Rectal smooth muscle tissue (tissue), 1 donor: ENCODE measurements around the gene CHRDL2.

Experiments
- H3K27ac ChIP-seq: one replicate; pipeline ENCODE4 v1.7.0; 2013; ENCODE audit warnings: low read depth, low read length, inconsistent platforms
- H3K27me3 ChIP-seq: one replicate; pipeline ENCODE4 v1.7.0; 2013; ENCODE audit warnings: low read length; ENCODE audit not compliant: control insufficient read depth, insufficient read depth
- H3K36me3 ChIP-seq: one replicate; pipeline ENCODE4 v1.7.0; 2013; ENCODE audit warnings: low read length; ENCODE audit not compliant: control insufficient read depth, insufficient read depth
- H3K4me1 ChIP-seq: one replicate; pipeline ENCODE4 v1.7.0; 2013; ENCODE audit warnings: low read length; ENCODE audit not compliant: control insufficient read depth, insufficient read depth
- H3K4me3 ChIP-seq: one replicate; pipeline ENCODE4 v1.7.0; 2013; ENCODE audit warnings: low read length
- H3K9ac ChIP-seq: one replicate; pipeline ENCODE4 v1.7.0; 2013; ENCODE audit warnings: low read length

Gene CHRDL2

GRCh38 chr11:74743640-74744039 lies 12.4 kb upstream of the CHRDL2 start:
- no peak overlapping the region for H3K9ac ChIP-seq
- no peak overlapping the region for H3K4me3 ChIP-seq
- H3K36me3 ChIP-seq: no peaks in the 10 kb centered on the region
- no peak overlapping the region for H3K27ac ChIP-seq
- H3K27me3 ChIP-seq: no peaks in the 10 kb centered on the region
- H3K4me1 ChIP-seq: peaks cover 3% of the 10 kb centered on the region

GRCh38 chr11:74742070-74742469 lies 10.8 kb upstream of the CHRDL2 start:
- H3K9ac ChIP-seq: no peak overlapping the region
- H3K36me3 ChIP-seq: no peaks in the 10 kb centered on the region
- no peaks in the 10 kb centered on the region for H3K4me1 ChIP-seq
- H3K4me3 ChIP-seq: no peak overlapping the region
- no peaks in the 10 kb centered on the region for H3K27me3 ChIP-seq
- no peak overlapping the region for H3K27ac ChIP-seq

GRCh38 chr11:74739546-74740270 lies 8.5 kb upstream of the CHRDL2 start:
- H3K9ac ChIP-seq: no peak overlapping the region
- no peaks in the 10 kb centered on the region for H3K27me3 ChIP-seq
- H3K27ac ChIP-seq: no peak overlapping the region
- no peak overlapping the region for H3K4me3 ChIP-seq
- no peaks in the 10 kb centered on the region for H3K36me3 ChIP-seq
- no peaks in the 10 kb centered on the region for H3K4me1 ChIP-seq

- no peaks in the 10 kb centered on the region for H3K4me1 ChIP-seq
- H3K27me3 ChIP-seq: no peaks in the 10 kb centered on the region
- no peak overlapping the region for H3K9ac ChIP-seq
- no peak overlapping the region for H3K27ac ChIP-seq
- H3K4me3 ChIP-seq: no peak overlapping the region
- H3K36me3 ChIP-seq: no peaks in the 10 kb centered on the region
These were observed 4.8 kb upstream of the CHRDL2 start for GRCh38 chr11:74736031-74736430.

DNA sequence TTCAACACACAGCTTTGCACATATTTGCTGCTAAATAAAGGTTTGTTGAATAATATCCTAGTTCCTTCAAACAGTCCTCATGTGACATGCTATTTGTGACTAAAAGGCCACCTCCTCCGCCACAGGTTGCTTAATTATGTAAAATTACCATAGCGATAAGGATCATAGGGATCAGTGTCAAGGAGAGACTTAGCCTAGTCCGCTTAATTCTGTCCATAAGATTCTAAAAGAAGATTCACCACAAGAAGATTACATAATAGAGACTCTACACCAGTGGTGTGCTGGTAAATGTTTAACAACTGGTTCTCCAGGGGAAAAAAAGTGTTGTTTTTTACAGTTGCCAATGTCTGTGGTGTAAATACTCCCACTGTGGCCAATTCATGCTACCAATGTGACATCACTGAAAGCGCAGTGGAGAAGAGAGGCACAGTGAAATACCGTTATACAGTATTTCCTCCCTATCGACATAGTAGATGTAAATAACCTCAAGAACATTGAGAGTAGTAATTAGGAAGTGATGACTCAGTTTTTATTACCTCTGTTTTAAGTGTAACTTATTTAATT lies 4.2 kb upstream of the CHRDL2 start:
- Histone ChIP-seq H3K4me3 (no peak overlapping the region), H3K36me3 (no peaks in the 10 kb centered on the region), H3K4me1 (no peaks in the 10 kb centered on the region), H3K27ac (no peak overlapping the region), H3K27me3 (peaks cover 1% of the 10 kb centered on the region), H3K9ac (no peak overlapping the region)

GRCh38 chr11:74734559-74734925 lies 3.3 kb upstream of the CHRDL2 start:
- H3K9ac ChIP-seq: no peak overlapping the region
- peaks cover 3% of the 10 kb centered on the region for H3K27me3 ChIP-seq
- no peaks in the 10 kb centered on the region for H3K36me3 ChIP-seq
- no peak overlapping the region for H3K27ac ChIP-seq
- H3K4me3 ChIP-seq: no peak overlapping the region
- peaks cover 2% of the 10 kb centered on the region for H3K4me1 ChIP-seq

- H3K9ac ChIP-seq: no peak overlapping the region
- no peak overlapping the region for H3K27ac ChIP-seq
These were observed 510 bp downstream of the CHRDL2 start for GRCh38 chr11:74730571-74731260.

DNA sequence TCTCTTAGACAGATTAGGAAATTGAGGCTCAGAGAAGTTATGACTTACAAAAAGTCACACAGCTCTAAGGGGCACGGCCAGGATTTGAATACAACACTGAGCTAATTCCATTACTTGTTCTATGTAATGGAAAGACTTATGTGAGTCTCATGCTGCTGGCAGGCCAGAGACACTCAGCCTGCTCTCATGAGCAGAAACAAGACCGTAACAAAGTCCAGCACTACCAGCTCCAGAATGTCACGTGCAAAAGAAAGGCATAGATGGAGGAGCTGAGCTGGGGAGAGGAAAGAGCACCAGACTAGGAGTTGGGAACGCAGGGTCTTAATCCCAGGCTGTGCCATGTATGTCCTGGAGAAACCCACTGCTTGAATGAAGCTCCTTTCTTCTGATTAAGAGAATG lies 1.8 kb downstream of the CHRDL2 start:
- peaks cover 13% of the 10 kb centered on the region for H3K4me1 ChIP-seq
- H3K36me3 ChIP-seq: no peaks in the 10 kb centered on the region
- no peak overlapping the region for H3K9ac ChIP-seq
- H3K4me3 ChIP-seq: no peak overlapping the region
- H3K27ac ChIP-seq: peak overlapping the region; percentile 40
- H3K27me3 ChIP-seq: peaks cover 3% of the 10 kb centered on the region

More at GRCh38 chr11:74730571-74731260, 510 bp downstream of the CHRDL2 start:
- peaks cover 11% of the 10 kb centered on the region for H3K4me1 ChIP-seq
- peaks cover 3% of the 10 kb centered on the region for H3K27me3 ChIP-seq
- H3K36me3 ChIP-seq: no peaks in the 10 kb centered on the region
- peak overlapping the region; percentile 12 for H3K4me3 ChIP-seq

DNA sequence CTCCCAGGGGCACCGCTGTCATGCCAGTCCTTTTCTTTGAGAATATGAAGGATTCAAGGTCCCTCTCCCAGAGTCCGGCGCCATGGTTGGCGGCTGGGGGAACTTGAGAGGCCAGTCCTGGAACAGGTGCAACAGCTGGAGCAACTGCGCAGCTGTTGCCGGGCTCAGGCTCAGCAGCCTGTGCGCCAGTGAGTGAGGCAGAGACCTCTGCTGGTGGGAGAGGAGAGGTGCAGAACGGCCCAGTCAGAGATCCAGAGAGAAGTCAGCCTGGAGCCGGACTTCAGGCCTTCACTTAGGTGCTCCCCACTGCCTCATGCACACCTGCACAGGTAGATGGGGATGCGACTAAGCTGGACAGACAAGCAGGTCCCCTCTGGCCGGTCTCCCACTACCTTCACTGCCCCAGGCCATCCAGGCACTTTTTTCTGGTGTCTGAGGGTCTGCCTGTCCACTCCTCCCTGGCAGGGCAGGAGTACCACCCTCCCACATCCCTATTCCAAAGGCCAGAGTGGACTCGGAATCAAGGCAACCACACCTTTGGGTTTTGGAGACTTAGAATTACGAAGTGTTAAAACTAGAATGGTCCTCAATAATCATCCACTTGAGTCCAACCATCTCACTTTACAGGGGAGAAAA lies 4.6 kb downstream of the CHRDL2 start:
- H3K4me1 ChIP-seq: peaks cover 20% of the 10 kb centered on the region
- H3K36me3 ChIP-seq: no peaks in the 10 kb centered on the region
- H3K9ac ChIP-seq: no peak overlapping the region
- peaks cover 3% of the 10 kb centered on the region for H3K27me3 ChIP-seq
- no peak overlapping the region for H3K27ac ChIP-seq
- H3K4me3 ChIP-seq: no peak overlapping the region

DNA sequence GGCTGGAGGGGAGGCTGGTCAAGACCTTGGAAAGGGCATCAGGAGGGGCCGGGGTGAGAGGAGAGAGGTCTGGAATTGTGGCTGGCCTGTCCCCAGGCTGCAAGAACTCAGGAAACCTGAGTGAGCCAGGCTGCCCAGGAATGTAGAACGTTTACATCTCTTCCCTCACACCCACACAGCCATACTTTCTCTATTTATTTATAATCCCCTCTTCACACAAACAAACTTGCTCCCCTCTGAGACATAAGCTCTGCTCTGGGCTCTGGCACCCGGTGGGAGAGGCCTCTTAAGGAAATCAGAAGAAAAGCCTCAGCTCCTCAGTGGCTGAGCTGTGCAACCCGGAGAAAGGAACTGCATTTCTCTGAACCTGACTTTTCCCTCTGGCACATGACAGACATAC lies 5.5 kb downstream of the CHRDL2 start:
- Histone ChIP-seq H3K9ac (no peak overlapping the region), H3K4me3 (no peak overlapping the region), H3K27ac (peak overlapping the region; percentile 34), H3K4me1 (peaks cover 29% of the 10 kb centered on the region), H3K27me3 (peaks cover 3% of the 10 kb centered on the region), H3K36me3 (no peaks in the 10 kb centered on the region)

- Histone ChIP-seq H3K27ac (no peak overlapping the region), H3K36me3 (no peaks in the 10 kb centered on the region)
These were observed 7.7 kb downstream of the CHRDL2 start for GRCh38 chr11:74723511-74723910.

GRCh38 chr11:74721479-74721835 lies 9.8 kb downstream of the CHRDL2 start:
- Histone ChIP-seq H3K4me1 (peaks cover 63% of the 10 kb centered on the region), H3K4me3 (no peak overlapping the region), H3K9ac (no peak overlapping the region), H3K27me3 (no peaks in the 10 kb centered on the region), H3K27ac (peak overlapping the region; percentile 75), H3K36me3 (no peaks in the 10 kb centered on the region)

More at GRCh38 chr11:74723511-74723910, 7.7 kb downstream of the CHRDL2 start:
- no peak overlapping the region for H3K4me3 ChIP-seq
- H3K27me3 ChIP-seq: no peaks in the 10 kb centered on the region
- no peak overlapping the region for H3K9ac ChIP-seq
- H3K4me1 ChIP-seq: peaks cover 46% of the 10 kb centered on the region
